Stimulated activated CD4-positive, alpha-beta T cell treated with anti-CD3 and anti-CD28 coated beads, Interleukin-4, amount 100 ng/mL, for 4 hours (primary cell): Measurements from ENCODE around the gene ITGAE.
A peak's percentile ranks its signal among the peaks of the same experiment; 100 is the strongest.

ENCODE experiments used
- DNase-seq, 2 experiments: peaks; one replicate each; pipeline ENCODE4 v3.0.0-alpha.2; 2020

Gene ITGAE

GRCh38 chr17:3817851-3818605 lies 17.0 kb upstream of the ITGAE start:
- no peak for DNase-seq

- no peak for DNase-seq
Observed at GRCh38 chr17:3815925-3816324, 14.9 kb upstream of the ITGAE start.

GRCh38 chr17:3815122-3815521 lies 14.1 kb upstream of the ITGAE start:
- DNase-seq, result no peak

GRCh38 chr17:3814361-3814760 lies 13.4 kb upstream of the ITGAE start:
- DNase-seq, result no peak

- DNase-seq, result no peak
Observed at GRCh38 chr17:3813171-3813570, 12.2 kb upstream of the ITGAE start.

- DNase-seq, result no peak
Observed at GRCh38 chr17:3812771-3813170, 11.8 kb upstream of the ITGAE start.

- no peak for DNase-seq
Observed at GRCh38 chr17:3812284-3812683, 11.3 kb upstream of the ITGAE start.

GRCh38 chr17:3810019-3810418 lies 9.0 kb upstream of the ITGAE start:
- no peak for DNase-seq

GRCh38 chr17:3809135-3809534 lies 8.1 kb upstream of the ITGAE start:
- DNase-seq, result no peak

- DNase-seq, result no peak
Observed at GRCh38 chr17:3808701-3809100, 7.7 kb upstream of the ITGAE start.

- no peak for DNase-seq
Observed at GRCh38 chr17:3805581-3805980, 4.6 kb upstream of the ITGAE start.

- no peak for DNase-seq
Observed at GRCh38 chr17:3804503-3804931, 3.5 kb upstream of the ITGAE start.

GRCh38 chr17:3803308-3803640 lies 2.3 kb upstream of the ITGAE start:
- no peak for DNase-seq

GRCh38 chr17:3802461-3803307 lies 1.7 kb upstream of the ITGAE start:
- DNase-seq, result no peak

GRCh38 chr17:3801792-3802191 lies 804 bp upstream of the ITGAE start:
- DNase-seq, result no peak

GRCh38 chr17:3801347-3801746 lies 359 bp upstream of the ITGAE start:
- no peak for DNase-seq

GRCh38 chr17:3799181-3799945 lies 1.6 kb downstream of the ITGAE start:
- no peak for DNase-seq

- no peak for DNase-seq
Observed at GRCh38 chr17:3798273-3799180, 2.5 kb downstream of the ITGAE start.

- DNase-seq, result no peak
Observed at GRCh38 chr17:3796822-3797170, 4.2 kb downstream of the ITGAE start.

GRCh38 chr17:3796110-3796821 lies 4.7 kb downstream of the ITGAE start:
- peak in 1 of 2 experiments; percentile 55 for DNase-seq

- no peak for DNase-seq
Observed at GRCh38 chr17:3795390-3796102, 5.4 kb downstream of the ITGAE start.
